B cell (primary cell): ENCODE data around the gene ZDHHC11. TPM values are rescaled to one million over a fixed set of nuclear protein-coding genes. Genes with fewer than 3 reads are reported as not detected.

Experiments
- ATAC-seq: fragments of 200-7000 bp; cut with Tn5 transposase; one replicate; pipeline ENCODE4 v1.10.0; 2021; ENCODE audit warnings: low read depth, mild to moderate bottlenecking, moderate number of reproducible peaks, moderate library complexity
- CTCF ChIA-PET: fragments of 350-600 bp; sonication (Branson Sonifier 250); formaldehyde crosslinking; loops from one replicate; lab custom pipeline; 2021; ENCODE audit warnings: antibody characterized with exemption, inconsistent platforms; lab: Charles Lee
- POLR2A ChIA-PET: fragments of 350-600 bp; sonication (Branson Sonifier 250); formaldehyde crosslinking; loops from one replicate; lab custom pipeline; 2021; ENCODE audit warnings: antibody characterized with exemption; lab: Charles Lee
- DNase-seq: peaks from one replicate; pipeline ENCODE4 v3.0.0; 2013
- H2AFZ ChIP-seq: 2 replicates; pipeline ENCODE4 v1.6.1; 2012; ENCODE audit warnings: mild to moderate bottlenecking, low read depth, low read length; ENCODE audit not compliant: insufficient read depth, poor library complexity, severe bottlenecking
- H3K27ac ChIP-seq, 2 donors: 1 replicate in 1 of 2; 2 replicates in 1 of 2; pipeline ENCODE4 v1.5.1; 2012 to 2013; ENCODE audit warnings: low read length in 2 of 2, mild to moderate bottlenecking in 2 of 2, moderate library complexity in 1 of 2
- H3K27me3 ChIP-seq, 4 experiments: fragments of 200-600 bp in 1 of 4; sonication (generic) in 1 of 4; replicated peaks in 1 of 4; 1 replicate in 2 of 4; 2 replicates in 2 of 4; pipeline versions ENCODE4 v1.6.1 to v1.7.0; 2013 to 2016; ENCODE audit warnings: low read length in 3 of 4, mild to moderate bottlenecking in 2 of 4, mixed read lengths in 1 of 4, moderate library complexity in 1 of 4; ENCODE audit not compliant: insufficient read depth in 4 of 4, control insufficient read depth in 3 of 4; ENCODE audit errors: control extremely low read depth in 1 of 4
- H3K36me3 ChIP-seq, 2 experiments: replicated peaks in 1 of 2; 1 replicate in 1 of 2; 2 replicates in 1 of 2; pipeline versions ENCODE4 v1.6.1 to v1.7.1; 2013; ENCODE audit warnings: low read length in 1 of 2; ENCODE audit not compliant: insufficient read depth in 2 of 2, control insufficient read depth in 1 of 2; ENCODE audit errors: control extremely low read depth in 1 of 2, extremely low read depth in 1 of 2
- H3K4me1 ChIP-seq, 2 donors: fragments of 200-600 bp in 1 of 2; sonication (generic) in 1 of 2; 1 replicate in 1 of 2; 2 replicates in 1 of 2; pipeline versions ENCODE4 v1.5.1 to v1.6.1; 2013 to 2017; ENCODE audit warnings: low read length in 2 of 2; ENCODE audit not compliant: control insufficient read depth in 2 of 2, insufficient read depth in 2 of 2
- H3K4me2 ChIP-seq: replicated peaks from 2 replicates; pipeline ENCODE3; 2012; ENCODE audit warnings: mild to moderate bottlenecking, low read depth, low read length; ENCODE audit not compliant: poor library complexity, severe bottlenecking
- H3K4me3 ChIP-seq, 5 experiments: fragments of 200-600 bp in 1 of 5; sonication (generic) in 1 of 5; 1 replicate in 3 of 5; 2 replicates in 2 of 5; pipeline versions ENCODE4 v1.5.1 to v1.7.0; 2011 to 2016; ENCODE audit warnings: low read length in 4 of 5, mild to moderate bottlenecking in 4 of 5, low read depth in 2 of 5, control low read depth in 1 of 5, moderate library complexity in 1 of 5; ENCODE audit not compliant: insufficient read depth in 1 of 5; ENCODE audit errors: control extremely low read depth in 1 of 5, extremely low read depth in 1 of 5
- H3K79me2 ChIP-seq: fragments of 200-600 bp; sonication (generic); one replicate; pipeline ENCODE4 v1.6.0; 2016; ENCODE audit warnings: low read length; ENCODE audit not compliant: control insufficient read depth, insufficient read depth
- H3K9ac ChIP-seq: fragments of 200-600 bp; sonication (generic); 2 replicates; pipeline ENCODE4 v1.6.1; 2017; ENCODE audit warnings: mild to moderate bottlenecking, low read length, moderate library complexity
- H3K9me3 ChIP-seq, 3 donors: one replicate each; pipeline versions ENCODE4 v1.6.1 to v1.7.1; 2013; ENCODE audit warnings: low read length in 2 of 3; ENCODE audit not compliant: control insufficient read depth in 2 of 3, insufficient read depth in 1 of 3; ENCODE audit errors: control extremely low read depth in 1 of 3
- H4K20me1 ChIP-seq: 2 replicates; pipeline ENCODE4 v1.6.0; 2012; ENCODE audit warnings: mild to moderate bottlenecking, low read length; ENCODE audit not compliant: insufficient read depth, control insufficient read depth, poor library complexity, severe bottlenecking
- H3K27ac Mint-ChIP-seq: one replicate; pipeline ENCODE4 v1.8.0; 2021; ENCODE audit warnings: mixed read lengths
- H3K27me3 Mint-ChIP-seq: one replicate; pipeline ENCODE4 v1.8.0; 2021; ENCODE audit warnings: mixed read lengths
- H3K4me1 Mint-ChIP-seq: one replicate; pipeline ENCODE4 v1.8.0; 2021; ENCODE audit warnings: mixed read lengths
- H3K4me3 Mint-ChIP-seq: one replicate; pipeline ENCODE4 v1.8.0; 2021; ENCODE audit warnings: mixed read lengths
- H3K9me3 Mint-ChIP-seq: one replicate; pipeline ENCODE4 v1.8.0; 2022; ENCODE audit warnings: mixed read lengths; ENCODE audit not compliant: insufficient read depth
- CTCF ChIP-seq: fragments of 200-600 bp; IDR thresholded peaks from one replicate; pipeline ENCODE4 v1.8.0; 2022; ENCODE audit warnings: antibody characterized with exemption, mild to moderate bottlenecking
- EZH2 ChIP-seq: IDR thresholded peaks from 2 replicates; pipeline ENCODE4 v1.6.1; 2012; ENCODE audit warnings: borderline replicate concordance, low read depth, mild to moderate bottlenecking, moderate library complexity, low read length; ENCODE audit not compliant: insufficient read depth, poor library complexity, severe bottlenecking
- WGBS: methylation state at CpG from one replicate; pipeline ENCODE4 v1.1.5; 2013; ENCODE audit warnings: missing lambda C conversion rate; ENCODE audit not compliant: insufficient coverage; 5-methylcytosine and 5-hydroxymethylcytosine counted together
- intact Hi-C: fragments of 100-400 bp; cut with micrococcal nuclease; formaldehyde crosslinking; loops from one replicate; pipeline ENCODE4 v1.10.0; 2022
- polyA plus RNA-seq: library from polyadenylated mRNA; depleted of rRNA; stranded (reverse); fragments of >200 nt; gene quantifications from 2 replicates; pipeline ENCODE4 v1.2.3, GENCODE V29; 2012
- total RNA-seq, 2 donors: library from RNA; stranded (reverse); fragments of 120-200 nt in 1 of 2; gene quantifications; 1 replicate in 1 of 2; 2 replicates in 1 of 2; pipeline versions ENCODE4 v1.2.3 to v1.2.4, GENCODE V29; 2013 to 2022

The ZDHHC11 gene
- total and polyA plus RNA-seq, 2 donors (not counting 1 experiment from before 2014, with no cell fraction given): 0.69 to 3.0 TPM

GRCh38 chr5:885529-885928, 34.7 kb upstream of the ZDHHC11 start:
- Histone ChIP-seq H3K79me2 (peaks cover 41% of the 10 kb centered on the region), H2AFZ (no peak overlapping the region), H3K4me2 (no peak overlapping the region), H3K36me3 (peaks cover 3 to 95% of the 10 kb centered on the region in 2 experiments), H3K27ac (no peak overlapping the region), H3K4me3 (no peak overlapping the region), H3K9ac (no peak overlapping the region), H3K27me3 (no peaks in the 10 kb centered on the region), H3K4me1 (no peaks in the 10 kb centered on the region), H4K20me1 (peaks cover 45% of the 10 kb centered on the region), H3K9me3 (peaks cover 0 to 9% (median 0%) of the 10 kb centered on the region in 3 donors)
- CTCF ChIA-PET: no interaction called here
- DNase-seq (no peak), ATAC-seq (no peak)
- H3K27ac Mint-ChIP-seq: no peak overlapping the region
- H3K4me1 Mint-ChIP-seq: peaks cover 5% of the 10 kb centered on the region
- no peak overlapping the region for H3K4me3 Mint-ChIP-seq
- intact Hi-C loops: no loop called here
- no peak for TF ChIP-seq EZH2
- no peak for TF ChIP-seq CTCF
- no peaks in the 10 kb centered on the region for H3K9me3 Mint-ChIP-seq
- POLR2A ChIA-PET: no interaction called here
- no peaks in the 10 kb centered on the region for H3K27me3 Mint-ChIP-seq
- WGBS: 97% methylated on average over 10 of the region's 13 CpGs

- peaks cover 39% of the 10 kb centered on the region for H3K79me2 ChIP-seq
- TF ChIP-seq EZH2: no peak
- no peak for TF ChIP-seq CTCF
- Mint-ChIP-seq H3K27ac (no peak overlapping the region), H3K27me3 (no peaks in the 10 kb centered on the region), H3K9me3 (no peaks in the 10 kb centered on the region), H3K4me3 (no peak overlapping the region), H3K4me1 (peaks cover 5% of the 10 kb centered on the region)
- H3K4me3 ChIP-seq: no peak overlapping the region
- no peaks in the 10 kb centered on the region for H3K27me3 ChIP-seq
- H2AFZ ChIP-seq: no peak overlapping the region
- ATAC-seq (no peak), DNase-seq (no peak)
- peaks cover 46% of the 10 kb centered on the region for H4K20me1 ChIP-seq
- no peak overlapping the region for H3K4me2 ChIP-seq
- H3K4me1 ChIP-seq: no peaks in the 10 kb centered on the region
- intact Hi-C loops: no loop called here
- CTCF ChIA-PET: no interaction called here
- POLR2A ChIA-PET: no interaction called here
- H3K27ac ChIP-seq: no peak overlapping the region
- H3K9ac ChIP-seq: no peak overlapping the region
- WGBS: 97% methylated on average over 18 of the region's 18 CpGs
- peaks cover 3 to 91% of the 10 kb centered on the region in 2 experiments for H3K36me3 ChIP-seq
- peaks cover 0 to 9% (median 0%) of the 10 kb centered on the region in 3 donors for H3K9me3 ChIP-seq
Measured at GRCh38 chr5:885127-885442, 34.3 kb upstream of the ZDHHC11 start.
